ENCODE results near the gene ZNF689. TPM values are rescaled to one million over a fixed set of nuclear protein-coding genes. Genes with fewer than 3 reads are reported as not detected.

ZNF689 gene
- total RNA-seq (2014; rRNA removed; shearing (Covaris generic); ENCODE audit: low replicate concordance): 7.0 and 12.0 TPM in 2 replicates

DNA sequence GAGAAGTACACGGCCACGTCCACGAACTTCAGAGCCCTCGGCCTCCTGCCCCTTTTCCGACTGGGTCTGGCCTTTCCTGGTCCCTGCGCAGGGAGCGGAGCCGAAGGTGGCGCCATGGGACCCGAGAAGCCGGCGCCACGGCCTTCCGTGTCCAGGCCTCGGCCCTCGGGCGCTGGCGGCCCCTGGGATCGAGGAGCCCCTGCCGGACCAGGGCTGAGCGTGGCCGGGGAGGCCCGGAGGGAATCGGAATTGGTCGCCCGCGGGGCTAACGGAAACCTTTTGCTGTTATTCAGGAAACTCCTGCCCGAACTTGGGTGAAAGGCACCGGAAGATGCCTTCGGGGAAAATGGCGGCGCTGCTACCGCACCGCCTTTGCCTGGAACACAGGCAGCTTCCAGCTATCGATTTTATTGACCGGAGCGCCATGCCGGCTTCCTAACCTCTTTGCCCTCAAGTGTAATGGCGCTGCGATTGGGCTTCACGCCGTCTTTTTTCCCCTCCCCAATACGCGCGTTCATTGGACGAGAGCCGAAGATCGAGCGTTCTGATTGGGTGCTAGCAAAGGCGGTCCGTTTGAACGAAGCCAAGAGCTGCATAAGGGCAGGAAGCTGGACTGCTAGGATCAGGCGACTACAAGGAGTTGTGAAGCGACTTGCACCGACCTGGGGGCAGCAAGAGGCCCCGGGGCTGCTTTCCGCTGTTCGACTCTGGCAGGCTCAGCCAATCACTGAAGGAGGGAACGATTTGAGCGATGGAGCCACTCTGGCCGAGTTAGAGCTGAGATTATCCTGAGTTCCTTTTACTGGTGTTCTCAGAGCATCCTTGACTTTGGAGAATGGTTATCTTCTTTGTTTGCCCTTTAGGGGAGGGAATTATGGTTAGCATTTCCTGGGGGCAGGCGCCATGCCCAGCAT, at the start of gene ZNF689:
ZNF689 (minus strand) TSS at position 464 of the 914 bp plus-strand sequence; CDS start at position 116, 348 bp downstream.
- DNase-seq (ENCODE audit: low read depth): peak; percentile 99
- in situ Hi-C loops (cut with HindIII; ENCODE audit: low pct_unique_long_range_greater_than_20kb, low sequenced_read_pairs): no loop called here

DNA sequence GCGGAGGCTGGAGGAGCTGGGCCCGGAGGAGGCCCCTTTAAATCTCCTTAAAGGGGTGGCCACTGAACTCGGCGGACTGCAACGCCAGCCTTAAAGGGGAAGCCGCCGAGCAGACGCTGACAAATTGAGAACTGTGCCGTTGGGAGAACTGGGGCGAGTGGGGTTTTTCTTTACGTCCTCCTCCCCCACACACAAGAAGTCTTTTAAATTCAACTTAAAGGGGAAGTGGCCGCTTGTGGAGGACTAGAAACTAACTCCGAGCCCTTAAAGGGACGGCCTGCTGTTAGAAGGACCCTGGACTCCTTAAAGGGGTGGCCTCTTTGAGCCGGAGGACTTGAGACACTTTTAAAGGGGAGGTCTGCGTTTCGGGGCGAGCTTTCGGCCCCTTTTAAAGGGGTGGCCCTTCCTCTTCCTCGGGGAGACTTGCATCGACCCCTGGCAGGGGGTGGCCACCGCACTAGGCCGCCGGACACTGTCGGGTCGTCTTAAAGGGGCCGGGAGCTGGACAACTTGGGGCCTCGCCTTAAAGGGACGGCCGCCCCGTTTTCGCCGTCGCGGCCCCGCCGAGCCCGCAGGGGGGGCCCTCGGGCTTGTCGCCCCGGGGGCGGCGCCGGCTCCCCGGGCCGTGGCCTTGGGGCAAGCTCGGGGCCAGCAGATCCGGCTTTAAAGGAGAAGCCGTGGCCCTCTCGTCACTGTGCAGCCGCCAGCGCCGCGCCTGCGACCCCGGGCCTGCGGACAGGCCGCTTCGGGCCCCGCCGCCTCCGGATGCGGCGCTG, 48.7 kb upstream of the ZNF689 start:
- DNase-seq (ENCODE audit: low read depth): peak; percentile 100
- in situ Hi-C loops (cut with HindIII; ENCODE audit: low pct_unique_long_range_greater_than_20kb, low sequenced_read_pairs): no loop called here

DNA sequence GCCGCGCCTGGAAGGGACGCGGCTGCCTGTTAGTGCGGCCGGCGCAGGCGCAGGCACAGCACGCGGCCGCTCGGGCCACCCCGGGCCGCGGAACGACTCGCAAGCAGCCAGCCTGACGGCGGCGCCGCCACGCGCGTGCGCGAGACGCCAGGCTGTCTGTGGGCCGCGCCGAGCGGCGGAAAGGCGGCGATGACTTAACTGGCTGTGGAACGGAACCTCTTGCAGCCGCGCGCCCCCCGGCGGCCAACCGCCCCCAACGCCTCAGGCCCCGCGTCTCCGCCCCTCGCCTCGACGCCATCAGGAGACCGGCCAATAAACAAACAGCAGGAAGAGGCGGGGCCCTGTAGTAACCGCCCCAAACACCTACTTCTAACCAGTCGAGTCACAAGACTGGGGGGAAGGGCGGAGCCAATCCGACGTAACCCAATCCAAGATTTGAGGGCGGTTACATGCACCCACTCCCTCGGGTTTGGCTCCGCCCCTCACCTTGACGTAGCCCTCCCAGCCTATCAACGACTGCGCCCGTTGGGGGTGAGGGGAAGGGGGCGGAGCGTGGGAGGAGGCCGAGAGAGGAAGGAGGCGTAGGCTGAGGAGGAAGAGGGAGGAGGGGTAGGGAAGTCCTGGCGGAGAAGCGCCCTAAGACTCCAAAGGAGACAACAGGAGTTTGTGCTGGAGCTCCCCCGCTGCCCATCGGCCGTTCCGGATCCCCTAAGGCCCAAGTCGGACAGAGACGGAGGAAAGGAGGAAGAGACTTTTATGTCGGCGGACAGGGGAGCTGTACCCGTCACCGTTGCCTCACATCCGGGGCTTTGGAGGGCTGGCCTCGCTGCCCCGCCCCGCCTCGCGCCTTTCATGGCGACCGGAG, 47.9 kb upstream of the ZNF689 start, which contains the start of gene FBRS:
FBRS (plus strand) TSS at position 566 of the 865 bp plus-strand sequence. CDS start 1,088 bp downstream, outside the sequence.
- in situ Hi-C loops (cut with HindIII; ENCODE audit: low pct_unique_long_range_greater_than_20kb, low sequenced_read_pairs): no loop called here
- DNase-seq (ENCODE audit: low read depth): peak; percentile 100

DNA sequence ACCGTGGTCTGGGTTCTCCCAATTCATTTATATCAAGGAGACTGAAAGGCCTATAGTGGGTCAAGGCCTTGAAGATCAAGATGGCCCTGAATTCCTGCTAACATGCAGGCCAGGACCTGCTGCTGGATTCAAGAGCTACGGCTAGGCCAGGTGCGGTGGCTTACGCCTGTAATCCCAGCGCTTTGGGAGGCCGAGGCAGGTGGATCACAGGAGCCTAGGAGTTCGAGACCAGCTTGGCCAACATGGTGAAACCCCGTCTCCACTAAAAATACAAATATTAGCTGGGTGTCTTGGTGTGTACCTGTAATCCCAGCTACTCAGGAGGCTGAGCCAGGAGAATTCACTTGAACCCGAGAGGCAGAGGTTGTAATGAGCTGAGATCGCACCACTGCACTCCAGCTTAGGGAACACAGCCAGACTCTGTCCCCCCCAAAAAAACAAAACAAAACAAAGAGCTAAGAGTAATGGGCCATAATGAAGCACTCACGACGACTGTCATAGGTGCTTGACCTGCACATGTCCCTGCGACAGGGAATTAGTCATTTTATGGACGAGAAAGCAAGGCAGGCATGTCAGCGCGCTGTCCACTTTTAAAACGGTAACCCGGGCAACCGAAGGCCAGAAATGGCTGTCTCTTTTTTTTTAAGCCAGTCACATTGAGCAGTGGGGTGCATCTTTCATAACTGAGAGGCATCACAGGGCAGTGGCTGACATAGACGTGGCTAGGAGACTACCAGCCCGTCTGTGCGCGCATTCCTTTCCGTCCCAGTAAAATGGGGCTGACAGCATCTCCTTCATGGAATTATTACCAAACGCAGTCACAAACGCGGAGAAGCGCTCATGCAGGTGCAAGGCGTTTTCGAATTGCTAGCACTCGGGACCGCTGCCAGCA, 47.0 kb upstream of the ZNF689 start:
- no peak for DNase-seq (ENCODE audit: low read depth)

DNA sequence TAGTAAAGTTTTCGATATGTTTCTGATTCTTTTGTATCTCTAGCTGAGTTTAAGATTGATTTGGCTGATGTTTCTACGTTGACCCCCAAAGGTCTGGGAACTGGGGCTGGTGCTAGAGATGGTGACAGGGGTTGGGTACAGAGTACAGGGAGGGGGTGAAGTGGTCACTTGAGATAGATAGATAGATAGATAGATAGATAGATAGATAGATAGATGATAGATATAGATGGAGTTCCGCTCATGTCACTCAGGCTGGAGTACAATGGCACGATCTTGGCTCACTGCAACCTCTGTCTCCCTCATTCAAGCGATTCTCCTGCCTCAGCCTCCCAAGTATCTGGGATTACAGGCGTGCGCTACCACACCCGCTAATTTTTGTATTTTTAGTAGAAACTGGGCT, 46.2 kb upstream of the ZNF689 start:
- in situ Hi-C loops (cut with HindIII; ENCODE audit: low pct_unique_long_range_greater_than_20kb, low sequenced_read_pairs): no loop called here

More for the DNA sequence above, 47.0 kb upstream of the ZNF689 start:
- in situ Hi-C loops (cut with HindIII; ENCODE audit: low pct_unique_long_range_greater_than_20kb, low sequenced_read_pairs): no loop called here

DNA sequence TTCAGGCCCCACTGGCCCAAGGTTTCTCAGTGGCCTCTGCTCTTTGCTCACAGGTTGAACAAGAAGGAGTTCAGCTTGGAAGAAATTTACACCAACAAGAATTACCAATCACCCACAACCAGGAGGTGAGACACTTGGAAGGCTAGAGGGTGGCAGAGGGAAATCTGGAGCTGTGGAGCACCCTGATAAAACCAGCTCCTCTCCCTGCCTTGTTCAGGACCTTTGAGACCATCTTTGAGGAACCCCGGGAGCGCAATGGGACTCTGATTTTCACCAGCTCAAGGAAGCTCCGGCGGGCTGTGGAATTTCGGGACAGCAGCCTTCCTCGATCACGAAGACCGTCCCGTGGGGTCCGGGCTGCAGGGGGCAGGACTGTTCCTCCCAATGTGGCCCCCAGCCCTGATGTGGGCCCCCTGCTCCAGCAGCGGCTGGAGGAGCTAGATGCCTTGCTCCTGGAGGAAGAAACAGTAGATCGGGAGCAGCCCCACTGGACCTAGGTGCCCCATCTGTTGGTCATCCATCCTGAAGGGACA, 45.7 kb upstream of the ZNF689 start:
- no peak for DNase-seq (ENCODE audit: low read depth)
- in situ Hi-C loops (cut with HindIII; ENCODE audit: low pct_unique_long_range_greater_than_20kb, low sequenced_read_pairs): no loop called here

More for the DNA sequence above, 46.2 kb upstream of the ZNF689 start:
- no peak for DNase-seq (ENCODE audit: low read depth)

DNA sequence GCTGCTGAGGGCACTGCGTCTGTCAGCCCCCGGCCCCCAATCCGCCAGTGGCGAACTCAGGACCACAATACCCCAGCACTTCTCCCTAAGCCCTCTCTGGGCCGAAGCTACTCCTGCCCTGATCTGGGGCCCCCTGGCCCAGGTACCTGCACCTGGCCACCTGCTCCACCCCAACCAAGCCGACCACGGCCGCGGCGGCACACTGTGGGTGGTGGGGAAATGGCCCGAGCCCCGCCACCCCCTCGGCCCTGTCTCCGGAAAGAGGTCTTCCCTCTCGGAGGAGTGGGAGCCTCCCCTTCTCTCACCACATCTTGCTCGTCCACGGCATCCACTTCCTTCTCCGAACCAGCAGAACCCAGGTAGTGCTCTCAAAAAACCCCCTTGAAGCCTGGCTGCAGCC, 44.7 kb upstream of the ZNF689 start:
- DNase-seq (ENCODE audit: low read depth): no peak
- in situ Hi-C loops (cut with HindIII; ENCODE audit: low pct_unique_long_range_greater_than_20kb, low sequenced_read_pairs): no loop called here

DNA sequence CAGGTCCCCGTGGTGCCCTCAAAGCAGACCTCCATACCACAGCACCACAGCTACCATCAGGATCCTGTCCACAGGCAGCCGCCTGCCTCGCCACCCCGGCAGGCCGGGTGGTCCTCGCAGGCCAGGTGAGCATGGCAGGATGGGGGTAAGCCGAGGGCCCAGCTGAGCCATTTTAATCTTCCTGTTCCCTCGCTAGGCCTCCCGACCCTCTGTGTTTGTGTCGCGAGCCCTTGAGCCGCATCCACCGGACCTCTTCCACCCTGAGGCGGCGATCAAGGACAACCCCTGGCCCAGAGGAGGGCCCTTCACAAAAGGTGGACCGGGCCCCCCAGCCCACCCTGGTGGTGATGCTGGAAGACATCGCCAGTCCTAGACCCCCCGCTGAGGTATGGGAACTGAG, 42.5 kb upstream of the ZNF689 start:
- DNase-seq (ENCODE audit: low read depth): no peak
- in situ Hi-C loops (cut with HindIII; ENCODE audit: low pct_unique_long_range_greater_than_20kb, low sequenced_read_pairs): no loop called here

DNA sequence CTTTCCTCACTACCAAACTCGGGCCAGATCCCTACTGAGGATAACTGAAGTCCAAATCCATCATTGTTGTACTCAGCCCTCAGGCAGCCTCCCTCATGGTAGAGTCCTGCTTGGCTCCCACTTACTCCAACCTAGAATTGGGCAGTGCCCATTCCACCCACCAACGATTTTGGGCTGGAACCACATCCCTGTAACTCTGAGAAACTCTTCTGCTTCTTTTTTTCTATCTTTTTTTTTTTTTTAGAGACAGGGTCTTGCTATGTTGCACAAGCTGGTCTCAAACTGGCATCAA, 41.8 kb upstream of the ZNF689 start:
- in situ Hi-C loops (cut with HindIII; ENCODE audit: low pct_unique_long_range_greater_than_20kb, low sequenced_read_pairs): no loop called here
- DNase-seq (ENCODE audit: low read depth): no peak

DNA sequence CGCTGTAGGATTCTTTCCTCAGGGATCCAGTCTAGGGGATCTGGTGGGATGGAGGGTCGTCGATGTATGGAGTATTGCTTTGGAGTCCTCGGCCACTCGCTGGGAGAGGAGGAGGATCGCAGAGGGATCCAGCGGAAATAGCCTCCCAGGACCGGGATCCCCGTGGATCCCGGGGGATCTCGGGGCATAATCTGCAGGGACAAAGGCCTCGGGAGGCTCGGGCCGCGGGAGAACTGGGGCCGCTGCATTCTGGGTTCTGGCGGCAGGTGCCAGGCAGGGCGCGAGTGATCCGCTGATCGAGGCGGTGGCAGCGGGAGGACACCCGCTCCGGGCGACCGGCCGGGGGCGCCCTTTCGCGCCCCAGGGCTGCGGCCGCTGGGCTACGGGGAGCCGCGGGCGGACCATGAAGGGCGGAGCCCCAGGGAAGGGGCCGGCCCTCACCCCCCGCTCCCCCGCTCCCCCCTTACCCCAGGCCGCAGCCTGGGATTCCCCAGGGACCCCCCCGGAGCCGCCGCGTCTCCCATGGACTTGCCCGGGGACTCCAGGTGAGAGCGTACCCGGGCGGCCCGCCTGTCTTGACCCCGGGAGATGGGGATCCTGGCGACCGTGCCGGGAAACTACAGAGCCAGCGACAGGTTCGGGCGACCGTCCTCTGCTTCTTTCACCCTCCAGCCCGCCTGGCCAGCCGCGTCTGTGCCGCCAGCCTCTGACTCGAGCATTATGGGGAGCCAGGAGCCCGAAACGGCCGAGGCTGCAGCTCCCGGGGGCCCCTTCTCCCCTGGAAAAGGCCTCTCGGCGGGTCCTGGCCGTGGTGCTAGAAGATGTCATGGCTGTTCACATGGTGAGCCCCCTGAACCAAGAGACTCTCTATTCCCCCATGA, 41.2 kb upstream of the ZNF689 start:
- DNase-seq (ENCODE audit: low read depth): peak; percentile 72
- in situ Hi-C loops (cut with HindIII; ENCODE audit: low pct_unique_long_range_greater_than_20kb, low sequenced_read_pairs): no loop called here

DNA sequence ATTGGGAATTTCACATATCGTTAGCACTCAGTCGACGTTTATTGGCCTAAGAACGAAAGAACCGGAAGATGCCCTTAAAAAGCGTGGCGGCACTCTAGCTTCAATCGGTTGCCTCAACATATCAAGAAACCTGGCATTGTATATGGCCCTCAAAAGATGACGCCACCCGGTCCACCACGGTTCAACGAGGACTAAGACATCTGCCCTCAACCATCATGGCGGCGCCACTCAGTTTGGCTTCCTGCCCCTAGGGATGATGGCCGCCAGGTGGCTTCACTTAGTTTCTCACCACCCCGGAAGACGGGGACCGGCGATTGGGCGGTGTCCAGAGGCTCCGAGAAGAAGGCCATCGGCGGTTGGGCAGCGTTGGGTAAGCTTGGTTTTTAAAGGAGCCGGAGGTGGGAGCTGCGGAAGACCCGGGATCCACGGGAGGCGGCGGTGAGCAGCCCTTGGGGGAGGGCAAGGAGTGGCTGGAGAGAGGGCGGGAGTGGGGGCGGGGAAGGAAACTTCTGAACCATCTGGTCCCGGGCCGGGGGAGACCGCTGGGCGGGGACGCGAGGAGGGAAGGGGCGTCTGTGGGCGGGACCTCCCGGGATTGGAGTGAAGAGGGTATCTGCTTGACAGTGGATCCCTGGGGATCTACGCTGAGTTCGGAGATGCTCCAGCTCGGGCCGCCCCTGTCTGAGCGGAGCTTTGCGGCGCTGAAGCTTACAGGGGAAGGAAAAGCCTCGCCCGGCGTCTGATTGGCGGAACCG, 40.4 kb upstream of the ZNF689 start, which contains the start of gene PRR14:
PRR14 (plus strand) TSS at position 592 of the 755 bp plus-strand sequence. CDS start 686 bp downstream, outside the sequence.
- in situ Hi-C loops (cut with HindIII; ENCODE audit: low pct_unique_long_range_greater_than_20kb, low sequenced_read_pairs): no loop called here
- peak; percentile 100 for DNase-seq (ENCODE audit: low read depth)

DNA sequence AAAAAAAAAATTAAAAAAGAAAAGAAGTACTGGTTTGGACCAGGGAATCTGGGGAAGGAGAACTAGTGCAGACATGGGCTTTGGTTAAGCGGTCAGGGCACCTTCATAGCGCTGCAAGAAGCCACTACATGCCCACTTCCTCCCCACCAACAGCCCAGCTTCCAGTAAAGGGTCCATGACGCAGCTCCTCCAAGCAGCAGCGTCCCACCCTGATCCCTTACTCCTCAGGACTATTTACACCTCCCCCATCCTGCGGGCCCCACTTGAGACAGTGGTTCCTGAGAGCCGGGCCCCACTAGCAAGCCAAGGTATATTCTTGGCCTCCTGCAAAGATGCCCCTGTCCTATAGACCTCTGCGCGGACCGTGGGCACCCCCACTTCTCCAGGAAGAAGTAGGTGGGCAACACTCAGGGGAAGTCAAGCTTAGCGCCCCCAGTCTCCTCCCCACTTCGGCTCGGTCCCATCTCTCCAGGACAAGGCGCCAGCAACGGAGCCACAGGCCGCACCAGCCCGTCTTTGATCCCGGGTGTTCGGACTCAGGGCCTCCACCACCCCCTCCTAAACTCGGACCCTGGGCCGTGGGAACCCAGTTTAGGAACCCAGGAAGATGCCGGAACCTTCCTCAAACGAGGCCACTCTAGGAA, 39.7 kb upstream of the ZNF689 start:
- no peak for DNase-seq (ENCODE audit: low read depth)
- in situ Hi-C loops (cut with HindIII; ENCODE audit: low pct_unique_long_range_greater_than_20kb, low sequenced_read_pairs): no loop called here

DNA sequence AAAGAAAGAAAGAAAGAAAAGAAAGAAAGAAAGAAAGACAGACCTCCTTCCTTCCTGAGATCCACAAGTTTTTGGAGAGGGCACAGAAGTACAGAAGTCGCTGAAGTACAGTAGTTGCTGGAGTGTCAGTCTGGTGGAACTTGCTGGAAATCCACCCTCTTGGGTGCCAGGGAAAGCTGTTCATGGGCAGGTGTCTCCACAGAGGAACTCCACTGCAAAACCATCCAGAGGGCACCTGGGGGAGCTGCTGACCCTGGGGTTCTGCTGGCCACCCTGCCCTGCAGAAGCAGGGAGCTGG, 37.0 kb upstream of the ZNF689 start:
- in situ Hi-C loops (cut with HindIII; ENCODE audit: low pct_unique_long_range_greater_than_20kb, low sequenced_read_pairs): no loop called here
- no peak for DNase-seq (ENCODE audit: low read depth)

DNA sequence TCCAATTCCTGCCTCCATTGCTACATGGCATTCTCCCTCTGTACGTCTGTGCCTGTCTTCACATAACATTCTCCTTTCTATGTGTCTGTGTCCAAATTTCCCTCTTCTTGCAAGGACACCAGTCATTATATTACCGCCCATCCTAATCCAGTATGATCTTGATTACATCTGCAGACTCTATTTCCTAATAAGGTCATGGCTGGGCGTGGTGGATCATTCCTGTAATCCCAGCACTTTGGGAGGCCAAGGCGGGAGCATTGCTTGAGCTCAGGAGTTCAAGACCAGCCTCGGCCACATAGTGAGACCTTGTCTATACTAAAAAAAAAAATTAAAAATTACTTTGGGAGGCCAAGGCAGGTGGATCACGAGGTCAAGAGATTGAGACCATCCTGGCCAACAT, 35.5 kb upstream of the ZNF689 start:
- in situ Hi-C loops (cut with HindIII; ENCODE audit: low pct_unique_long_range_greater_than_20kb, low sequenced_read_pairs): no loop called here
- DNase-seq (ENCODE audit: low read depth): no peak

DNA sequence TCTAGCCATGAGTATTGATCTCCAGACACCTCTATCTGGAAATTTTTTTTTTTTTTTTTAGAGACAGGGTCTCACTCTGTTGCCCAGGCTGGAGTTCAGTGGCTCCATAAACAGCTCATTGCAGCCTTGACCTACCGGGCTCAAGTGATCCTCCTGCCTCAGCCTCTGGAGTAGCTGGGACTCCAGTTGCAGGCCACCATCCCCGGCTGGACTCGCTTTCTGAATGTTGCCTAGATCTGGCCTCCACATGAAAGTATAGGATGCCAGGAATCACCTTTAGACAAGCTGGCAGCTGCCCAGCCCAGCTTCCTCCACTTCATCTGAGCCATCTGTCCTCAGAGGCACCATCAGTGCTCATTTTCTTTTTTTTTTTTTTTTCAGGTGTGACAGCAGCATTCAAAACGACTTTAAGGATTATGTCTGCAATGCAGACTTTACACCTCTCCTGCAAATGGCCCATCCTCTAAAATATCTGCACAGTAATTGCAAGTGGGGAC, 34.2 kb upstream of the ZNF689 start:
- DNase-seq (ENCODE audit: low read depth): no peak
- in situ Hi-C loops (cut with HindIII; ENCODE audit: low pct_unique_long_range_greater_than_20kb, low sequenced_read_pairs): no loop called here

Measured in Caki2 (cell line).